NCI-H526 (cell line): ENCODE data around the gene DDX50.

Experiments used
- DNase-seq, 2 experiments: peaks; one replicate each; lab custom pipeline; 2025; lab: John Stamatoyannopoulos, UW

The DDX50 gene

GRCh38 chr10:68987611-68988010 lies 86.5 kb downstream of the DDX50 start:
- no peak for DNase-seq

GRCh38 chr10:68988530-68989316 lies 87.6 kb downstream of the DDX50 start, which contains the start of gene KIFBP:
TSS of gene KIFBP (plus strand) at chr10:68988803. CDS start at chr10:68988833, 30 bp downstream.
- peak; percentile 91 to 94 for DNase-seq

GRCh38 chr10:68989317-68989990 lies 88.3 kb downstream of the DDX50 start:
- DNase-seq = no peak

- DNase-seq = no peak
Observed at GRCh38 chr10:68992636-68993440, 91.7 kb downstream of the DDX50 start.
